ENCODE measurements around the gene MFNG. TPM values are rescaled to one million over a fixed set of nuclear protein-coding genes. Genes with fewer than 3 reads are reported as not detected.
A peak's percentile ranks its signal among the peaks of the same experiment; 100 is the strongest.

Gene MFNG
- total RNA-seq, 3 donors from 2014 or later (not counting 1 experiment from before 2014, with no cell fraction given), result 75.3 to 111 (median 110) TPM

- H3K9me3 Mint-ChIP-seq, result no peaks in the 10 kb centered on the region
- DNase-seq (no peak), ATAC-seq (no peak)
- Histone ChIP-seq H3K4me3 (ENCODE audit: low read length) (no peak overlapping the region), H3K9me3 (ENCODE audit: control insufficient read depth, insufficient read depth, low read length) (no peaks in the 10 kb centered on the region), H3K27ac (ENCODE audit: low read length) (no peak overlapping the region), H3K4me1 (ENCODE audit: control insufficient read depth, insufficient read depth, low read length) (no peaks in the 10 kb centered on the region), H3K27me3 (ENCODE audit: control insufficient read depth, insufficient read depth, low read length) (no peaks in the 10 kb centered on the region), H3K36me3 (ENCODE audit: control insufficient read depth, insufficient read depth, low read length) (peaks cover 35% of the 10 kb centered on the region)
- no peak overlapping the region for H3K4me3 Mint-ChIP-seq
- TF ChIP-seq, protein P1, sequence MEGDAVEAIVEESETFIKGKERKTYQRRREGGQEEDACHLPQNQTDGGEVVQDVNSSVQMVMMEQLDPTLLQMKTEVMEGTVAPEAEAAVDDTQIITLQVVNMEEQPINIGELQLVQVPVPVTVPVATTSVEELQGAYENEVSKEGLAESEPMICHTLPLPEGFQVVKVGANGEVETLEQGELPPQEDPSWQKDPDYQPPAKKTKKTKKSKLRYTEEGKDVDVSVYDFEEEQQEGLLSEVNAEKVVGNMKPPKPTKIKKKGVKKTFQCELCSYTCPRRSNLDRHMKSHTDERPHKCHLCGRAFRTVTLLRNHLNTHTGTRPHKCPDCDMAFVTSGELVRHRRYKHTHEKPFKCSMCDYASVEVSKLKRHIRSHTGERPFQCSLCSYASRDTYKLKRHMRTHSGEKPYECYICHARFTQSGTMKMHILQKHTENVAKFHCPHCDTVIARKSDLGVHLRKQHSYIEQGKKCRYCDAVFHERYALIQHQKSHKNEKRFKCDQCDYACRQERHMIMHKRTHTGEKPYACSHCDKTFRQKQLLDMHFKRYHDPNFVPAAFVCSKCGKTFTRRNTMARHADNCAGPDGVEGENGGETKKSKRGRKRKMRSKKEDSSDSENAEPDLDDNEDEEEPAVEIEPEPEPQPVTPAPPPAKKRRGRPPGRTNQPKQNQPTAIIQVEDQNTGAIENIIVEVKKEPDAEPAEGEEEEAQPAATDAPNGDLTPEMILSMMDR (IDR thresholded peaks at IDR 0.05), result no peak
- intact Hi-C loops (cut with micrococcal nuclease), result no loop called here
- H3K4me1 Mint-ChIP-seq, result peaks cover 8 to 13% of the 10 kb centered on the region in 2 donors
- no peak overlapping the region for H3K27ac Mint-ChIP-seq
- H3K36me3 Mint-ChIP-seq, result no peaks in the 10 kb centered on the region
- WGBS (ENCODE audit: insufficient coverage), result 93% methylated on average over 14 of the region's 14 CpGs
- H3K27me3 Mint-ChIP-seq (ENCODE audit: low read depth in 2 of 2), result no peaks in the 10 kb centered on the region
Measured at GRCh38 chr22:37467391-37467955, 18.7 kb downstream of the MFNG start.

GRCh38 chr22:37464181-37464580, 22.0 kb downstream of the MFNG start:
- Mint-ChIP-seq H3K4me3 (no peak overlapping the region), H3K9me3 (no peaks in the 10 kb centered on the region), H3K27me3 (ENCODE audit: low read depth in 2 of 2) (no peaks in the 10 kb centered on the region), H3K4me1 (peaks cover 0 to 9% of the 10 kb centered on the region in 2 donors), H3K27ac (no peak overlapping the region), H3K36me3 (no peaks in the 10 kb centered on the region)
- Histone ChIP-seq H3K36me3 (ENCODE audit: control insufficient read depth, insufficient read depth, low read length) (peaks cover 20% of the 10 kb centered on the region), H3K4me3 (ENCODE audit: low read length) (no peak overlapping the region), H3K9me3 (ENCODE audit: control insufficient read depth, insufficient read depth, low read length) (no peaks in the 10 kb centered on the region), H3K27me3 (ENCODE audit: control insufficient read depth, insufficient read depth, low read length) (no peaks in the 10 kb centered on the region), H3K4me1 (ENCODE audit: control insufficient read depth, insufficient read depth, low read length) (no peaks in the 10 kb centered on the region), H3K27ac (ENCODE audit: low read length) (no peak overlapping the region)
- intact Hi-C loops (cut with micrococcal nuclease), result no loop called here
- whole genome bisulfite sequencing (ENCODE audit: insufficient coverage), result 31% methylated on average over 3 of the region's 4 CpGs
- DNase-seq (no peak), ATAC-seq (no peak)
- TF ChIP-seq, protein P1 (IDR thresholded peaks at IDR 0.05), result no peak

- TF ChIP-seq, protein P1 (IDR thresholded peaks at IDR 0.05), result no peak
- Mint-ChIP-seq H3K27ac (no peak overlapping the region), H3K27me3 (ENCODE audit: low read depth in 2 of 2) (no peaks in the 10 kb centered on the region), H3K4me1 (peaks cover 0 to 9% of the 10 kb centered on the region in 2 donors), H3K4me3 (no peak overlapping the region), H3K36me3 (no peaks in the 10 kb centered on the region), H3K9me3 (no peaks in the 10 kb centered on the region)
- 47% methylated on average over 3 of the region's 5 CpGs for WGBS (ENCODE audit: insufficient coverage)
- no peaks in the 10 kb centered on the region for H3K9me3 ChIP-seq (ENCODE audit: control insufficient read depth, insufficient read depth, low read length)
- ATAC-seq, result no peak
- H3K4me3 ChIP-seq (ENCODE audit: low read length), result no peak overlapping the region
- no peaks in the 10 kb centered on the region for H3K4me1 ChIP-seq (ENCODE audit: control insufficient read depth, insufficient read depth, low read length)
- H3K36me3 ChIP-seq (ENCODE audit: control insufficient read depth, insufficient read depth, low read length), result peaks cover 15% of the 10 kb centered on the region
- H3K27ac ChIP-seq (ENCODE audit: low read length), result no peak overlapping the region
- no peaks in the 10 kb centered on the region for H3K27me3 ChIP-seq (ENCODE audit: control insufficient read depth, insufficient read depth, low read length)
- peak in 1 of 2 donors; percentile 36 for DNase-seq
- intact Hi-C loops (cut with micrococcal nuclease), result no loop called here
Measured at GRCh38 chr22:37462983-37463382, 23.2 kb downstream of the MFNG start.

DNA sequence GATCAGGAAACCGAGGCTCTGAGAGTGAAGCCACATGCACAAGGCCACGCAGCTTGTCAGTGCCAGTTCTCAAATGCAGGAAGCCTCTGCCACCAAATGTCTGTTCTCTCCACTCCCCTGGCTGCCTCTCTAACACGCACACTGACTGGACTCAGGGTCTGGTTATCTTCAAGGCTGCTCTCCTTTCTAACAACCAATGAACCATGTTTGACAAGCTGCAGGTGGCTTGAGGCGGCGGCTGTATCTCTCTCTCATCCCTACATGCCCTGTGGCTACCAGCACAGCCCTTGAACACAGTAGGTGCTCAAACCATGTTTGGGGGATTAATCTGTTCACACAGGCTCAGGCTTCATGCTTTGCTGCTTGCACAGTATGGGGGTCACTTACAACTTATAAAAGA, 23.7 kb downstream of the MFNG start:
- Histone ChIP-seq H3K9me3 (ENCODE audit: control insufficient read depth, insufficient read depth, low read length) (no peaks in the 10 kb centered on the region), H3K27me3 (ENCODE audit: control insufficient read depth, insufficient read depth, low read length) (no peaks in the 10 kb centered on the region), H3K36me3 (ENCODE audit: control insufficient read depth, insufficient read depth, low read length) (peaks cover 15% of the 10 kb centered on the region), H3K27ac (ENCODE audit: low read length) (no peak overlapping the region), H3K4me3 (ENCODE audit: low read length) (no peak overlapping the region), H3K4me1 (ENCODE audit: control insufficient read depth, insufficient read depth, low read length) (no peaks in the 10 kb centered on the region)
- no peak for DNase-seq
- TF ChIP-seq, protein P1 (IDR thresholded peaks at IDR 0.05), result no peak
- intact Hi-C loops (cut with micrococcal nuclease), result no loop called here
- no peaks in the 10 kb centered on the region for H3K36me3 Mint-ChIP-seq
- H3K27me3 Mint-ChIP-seq (ENCODE audit: low read depth in 2 of 2), result no peaks in the 10 kb centered on the region
- no peak for ATAC-seq
- 88% methylated on average over 5 of the region's 5 CpGs for whole genome bisulfite sequencing (ENCODE audit: insufficient coverage)
- peaks cover 2 to 11% of the 10 kb centered on the region in 2 donors for H3K4me1 Mint-ChIP-seq
- no peak overlapping the region for H3K4me3 Mint-ChIP-seq
- no peaks in the 10 kb centered on the region for H3K9me3 Mint-ChIP-seq
- no peak overlapping the region for H3K27ac Mint-ChIP-seq
